ENCODE results near the gene RBKS. TPM values are rescaled to one million over a fixed set of nuclear protein-coding genes. Genes with fewer than 3 reads are reported as not detected.
"Not testable (repeated sequence)": the region's sequence is repeated elsewhere in the genome, so short reads cannot be mapped to it uniquely, and the experiment has no call there.

The RBKS gene
- total and polyA plus RNA-seq, 12 donors = 0.88 to 9.1 (median 5.0) TPM

DNA sequence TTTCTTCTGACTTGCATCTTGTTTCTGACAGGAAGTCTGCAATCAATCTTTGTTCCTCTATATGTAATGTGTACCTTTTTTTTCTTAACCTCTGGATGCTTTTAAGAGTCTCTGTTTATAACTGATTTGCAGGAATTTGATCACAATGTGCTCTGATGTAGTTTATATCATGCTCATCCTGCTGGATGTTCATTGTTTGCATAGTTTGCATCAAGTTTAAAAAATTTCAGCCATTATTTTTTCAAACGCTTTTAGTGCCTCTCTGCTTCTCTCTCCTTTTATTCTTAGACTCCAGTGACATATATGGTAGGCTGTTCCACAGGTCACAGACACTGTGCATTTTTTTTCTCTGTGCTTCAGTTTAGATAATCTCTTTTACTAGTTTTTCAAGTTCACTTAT is 23.9 kb downstream of the RBKS start:
- intact Hi-C loops (cut with DNase I) = no loop called here
- 73 to 76% methylated on average over 1 of the region's 1 CpG for WGBS, 2 donors
- ATAC-seq = no peak

DNA sequence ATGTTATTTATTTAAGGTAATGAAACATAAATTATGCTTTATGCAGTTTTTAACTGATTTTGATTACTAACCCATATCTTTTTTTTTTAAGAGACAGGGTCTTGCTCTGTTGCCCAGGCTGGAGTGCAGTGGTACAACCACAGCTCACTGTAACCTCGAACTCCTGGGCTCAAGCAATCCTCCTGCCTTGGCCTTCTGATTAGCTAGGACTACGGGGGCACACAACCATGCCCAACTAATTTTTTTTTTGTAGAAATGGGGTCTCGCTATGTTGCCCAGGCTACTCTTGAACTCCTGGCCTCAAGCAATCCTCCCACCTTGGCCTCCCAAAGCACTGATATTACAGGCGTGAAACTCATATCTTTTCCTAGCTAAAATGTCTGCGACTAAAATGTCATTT is 26.2 kb downstream of the RBKS start:
- ATAC-seq; H3K9me3 ChIP-seq; H3K36me3 ChIP-seq; H3K27me3 ChIP-seq; H3K4me3 ChIP-seq; H3K4me1 ChIP-seq; DNase-seq; intact Hi-C loops (cut with DNase I); H3K27ac ChIP-seq: not testable (repeated sequence)
- whole genome bisulfite sequencing, 2 donors = 95 to 98% methylated on average over 5 of the region's 5 CpGs

More for the DNA sequence above, 23.9 kb downstream of the RBKS start:
- Histone ChIP-seq H3K9me3 (no peaks in the 10 kb centered on the region), H3K4me3 (no peak overlapping the region), H3K27me3 (no peaks in the 10 kb centered on the region), H3K27ac (no peak overlapping the region), H3K4me1 (no peaks in the 10 kb centered on the region), H3K36me3 (no peaks in the 10 kb centered on the region)
- DNase-seq = no peak
- TF ChIP-seq, protein P1, sequence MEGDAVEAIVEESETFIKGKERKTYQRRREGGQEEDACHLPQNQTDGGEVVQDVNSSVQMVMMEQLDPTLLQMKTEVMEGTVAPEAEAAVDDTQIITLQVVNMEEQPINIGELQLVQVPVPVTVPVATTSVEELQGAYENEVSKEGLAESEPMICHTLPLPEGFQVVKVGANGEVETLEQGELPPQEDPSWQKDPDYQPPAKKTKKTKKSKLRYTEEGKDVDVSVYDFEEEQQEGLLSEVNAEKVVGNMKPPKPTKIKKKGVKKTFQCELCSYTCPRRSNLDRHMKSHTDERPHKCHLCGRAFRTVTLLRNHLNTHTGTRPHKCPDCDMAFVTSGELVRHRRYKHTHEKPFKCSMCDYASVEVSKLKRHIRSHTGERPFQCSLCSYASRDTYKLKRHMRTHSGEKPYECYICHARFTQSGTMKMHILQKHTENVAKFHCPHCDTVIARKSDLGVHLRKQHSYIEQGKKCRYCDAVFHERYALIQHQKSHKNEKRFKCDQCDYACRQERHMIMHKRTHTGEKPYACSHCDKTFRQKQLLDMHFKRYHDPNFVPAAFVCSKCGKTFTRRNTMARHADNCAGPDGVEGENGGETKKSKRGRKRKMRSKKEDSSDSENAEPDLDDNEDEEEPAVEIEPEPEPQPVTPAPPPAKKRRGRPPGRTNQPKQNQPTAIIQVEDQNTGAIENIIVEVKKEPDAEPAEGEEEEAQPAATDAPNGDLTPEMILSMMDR (IDR thresholded peaks at IDR 0.05) = no peak

DNA sequence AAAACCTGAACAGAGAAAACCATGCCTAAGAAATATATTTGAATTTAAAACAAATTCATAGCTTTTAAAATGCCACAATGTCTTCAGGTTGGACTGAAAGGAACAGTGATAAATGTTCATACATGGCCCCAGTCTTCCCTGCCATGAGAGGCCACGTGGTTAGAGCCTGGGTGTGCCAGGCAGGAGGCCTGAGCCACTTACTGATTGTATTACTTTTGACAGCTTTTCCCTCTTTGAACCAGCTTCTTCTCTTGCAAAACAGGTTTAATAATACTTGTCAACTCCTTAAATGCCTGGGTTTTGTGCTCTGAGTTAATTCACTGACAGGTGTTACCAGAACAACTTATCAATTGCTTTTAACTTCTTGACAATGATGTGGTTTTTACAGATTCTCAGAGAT is 27.0 kb downstream of the RBKS start:
- ATAC-seq (no peak), DNase-seq (no peak)
- 75 to 85% methylated on average over 1 of the region's 1 CpG for WGBS, 2 donors
- no peak overlapping the region for H3K27ac ChIP-seq
- TF ChIP-seq, protein P1 (IDR thresholded peaks at IDR 0.05) = no peak
- H3K36me3 ChIP-seq = peaks cover 0 to under 1% (median 0%) of the 10 kb centered on the region in 9 donors
- no peak overlapping the region for H3K4me3 ChIP-seq
- intact Hi-C loops (cut with DNase I) = no loop called here
- H3K9me3 ChIP-seq = peaks cover 0 to 3% (median 0%) of the 10 kb centered on the region in 11 donors
- no peaks in the 10 kb centered on the region for H3K27me3 ChIP-seq
- H3K4me1 ChIP-seq = no peaks in the 10 kb centered on the region

DNA sequence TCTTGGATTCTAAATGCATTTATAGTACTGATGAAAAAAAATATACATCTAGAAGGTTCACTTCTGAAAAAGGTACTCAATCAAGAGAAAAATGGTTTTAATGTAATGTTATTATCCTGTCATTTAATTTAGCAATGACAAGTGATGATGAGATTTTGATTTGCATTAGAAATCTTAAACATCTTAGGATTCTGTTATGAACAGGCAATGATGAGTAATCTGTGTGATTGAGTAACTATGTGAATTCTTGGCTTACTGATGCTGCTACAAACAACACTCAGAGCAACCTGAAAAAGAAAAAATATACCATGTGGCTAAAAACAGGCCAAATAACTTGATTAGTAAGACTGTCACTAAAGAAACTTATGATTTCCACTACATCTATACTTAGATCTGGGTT is 30.1 kb downstream of the RBKS start:
- intact Hi-C loops (cut with DNase I) = no loop called here

More for the DNA sequence above, 30.1 kb downstream of the RBKS start:
- DNase-seq (no peak), ATAC-seq (no peak)
- peaks cover 0 to 13% (median 0%) of the 10 kb centered on the region in 11 donors for H3K9me3 ChIP-seq
- H3K36me3 ChIP-seq = peaks cover 0 to 9% (median 0%) of the 10 kb centered on the region in 9 donors
- no peak overlapping the region for H3K27ac ChIP-seq
- TF ChIP-seq, protein P1 (IDR thresholded peaks at IDR 0.05) = no peak
- H3K27me3 ChIP-seq = no peaks in the 10 kb centered on the region
- H3K4me3 ChIP-seq = no peak overlapping the region
- H3K4me1 ChIP-seq = peaks cover 0 to 12% (median 0%) of the 10 kb centered on the region in 9 donors

Measured in heart right ventricle (tissue), 16 donors.